Right lobe of liver (tissue), 6 donors: Measurements from ENCODE around the gene SNRNP25. TPM values are rescaled to one million over a fixed set of nuclear protein-coding genes. Genes with fewer than 3 reads are reported as not detected.

Experiments
- ATAC-seq, 4 donors: fragments of 200-7000 bp; cut with Tn5 transposase; one replicate each; pipeline ENCODE4 v1.9.1; 2020; ENCODE audit warnings: mild to moderate bottlenecking in 4 of 4, moderate library complexity in 4 of 4
- DNase-seq, 3 donors: peaks; one replicate each; pipeline ENCODE4 v3.0.0-alpha.2; 2020
- H3K27ac ChIP-seq, 3 donors: fragments of 200-600 bp; one replicate each; pipeline ENCODE4 v1.8.0; 2022
- H3K27me3 ChIP-seq, 2 donors: fragments of 200-600 bp; one replicate each; pipeline ENCODE4 v1.8.0; 2022
- H3K36me3 ChIP-seq, 4 donors: fragments of 200-600 bp; sonication (generic) in 1 of 4; one replicate each; pipeline versions ENCODE4 v1.5.1 to v1.8.0; 2017 to 2022; ENCODE audit warnings: control low read depth in 1 of 4
- H3K4me1 ChIP-seq, 4 donors: fragments of 200-600 bp; sonication (generic) in 1 of 4; one replicate each; pipeline versions ENCODE4 v1.5.1 to v1.8.0; 2017 to 2022; ENCODE audit warnings: control low read depth in 1 of 4
- H3K4me3 ChIP-seq, 3 donors: fragments of 200-600 bp; one replicate each; pipeline ENCODE4 v1.8.0; 2022
- H3K9me3 ChIP-seq, 4 donors: fragments of 200-600 bp; sonication (generic) in 1 of 4; one replicate each; pipeline versions ENCODE4 v1.5.1 to v1.8.0; 2017 to 2022; ENCODE audit warnings: control low read depth in 1 of 4
- CTCF ChIP-seq, 4 donors: fragments of 200-600 bp in 3 of 4; fragments of 450-650 bp in 1 of 4; IDR thresholded peaks; one replicate each; pipeline versions ENCODE4 v1.5.1 to v1.8.0; 2016 to 2022; ENCODE audit warnings: antibody characterized with exemption in 4 of 4, mild to moderate bottlenecking in 2 of 4
- POLR2A ChIP-seq: fragments of 450-650 bp; IDR thresholded peaks from one replicate; pipeline ENCODE4 v1.6.1; 2017; ENCODE audit warnings: antibody characterized with exemption, mild to moderate bottlenecking
- WGBS: methylation state at CpG from one replicate; pipeline ENCODE4 v1.1.6; 2018; ENCODE audit warnings: low coverage, low lambda C conversion rate; ENCODE audit not compliant: insufficient coverage; ENCODE audit errors: missing lambda C conversion rate; 5-methylcytosine and 5-hydroxymethylcytosine counted together
- intact Hi-C, 2 donors: fragments of 100-400 bp; cut with DNase I; formaldehyde crosslinking; loops; one replicate each; pipeline versions ENCODE4 v1.11.2 to v1.14.1; 2022
- microRNA-seq, 2 donors: library from miRNA; unstranded; fragments of <30 nt; microRNA quantifications; one replicate each; pipeline ENCODE4, GENCODE V29; 2019 to 2020
- small RNA-seq, 2 experiments: library from RNA; depleted of rRNA; stranded (forward); fragments of <200 nt; gene quantifications; one replicate each; pipeline ENCODE3, GENCODE V24; 2016
- total RNA-seq, 6 experiments: library from RNA; depleted of rRNA in 2 of 6; stranded (reverse); fragments of >200 nt in 2 of 6; fragmentation: NEBNext Ultra II Directional in 3 of 6; extraction: Animal tissue kit (Norgen Biotek cat#: 25700) in 3 of 6; gene quantifications; one replicate each; pipeline versions ENCODE4 v1.1.0 to v1.2.4, GENCODE V29; 2016 to 2023
- donor health status: DM: no; HTN: yes; CAD: no.
- donor health status: DM: no; HTN: no; CAD: no.
- donor health status: DM: no; HTN: no; CAD: no.
- donor health status: DM: no; HTN: yes; CAD: no.
- donor health status: DM: no; HTN: yes; CAD: no.

Gene SNRNP25
- total RNA-seq, 6 experiments from 2014 or later = 11.7 to 15.9 (median 14.8) TPM

- intact Hi-C loops = no loop called here
- H3K36me3 ChIP-seq = peaks cover 0 to 4% (median 0%) of the 10 kb centered on the region in 4 donors
These were observed 51.3 kb downstream of the SNRNP25 start for GRCh38 chr16:104928-105327.

GRCh38 chr16:105521-105920, 51.9 kb downstream of the SNRNP25 start:
- DNase-seq (no peak), ATAC-seq (no peak)
- peaks cover 0 to 8% (median 0%) of the 10 kb centered on the region in 4 donors for H3K36me3 ChIP-seq
- whole genome bisulfite sequencing = 79% methylated on average over 4 of the region's 6 CpGs
- intact Hi-C loops = no loop called here
- no peaks in the 10 kb centered on the region for H3K9me3 ChIP-seq
- no peaks in the 10 kb centered on the region for H3K27me3 ChIP-seq
- no peak overlapping the region for H3K27ac ChIP-seq
- peaks cover 0 to 25% (median 3%) of the 10 kb centered on the region in 4 donors for H3K4me1 ChIP-seq
- TF ChIP-seq POLR2A (no peak), CTCF (IDR thresholded peaks at IDR 0.05) (no peak)
- H3K4me3 ChIP-seq = no peak overlapping the region

More at GRCh38 chr16:104928-105327, 51.3 kb downstream of the SNRNP25 start:
- no peaks in the 10 kb centered on the region for H3K27me3 ChIP-seq
- H3K4me1 ChIP-seq = peaks cover 0 to 27% (median 3%) of the 10 kb centered on the region in 4 donors
- no peak overlapping the region for H3K4me3 ChIP-seq
- DNase-seq = no peak
- TF ChIP-seq CTCF (IDR thresholded peaks at IDR 0.05) = no peak
- no peak for TF ChIP-seq POLR2A
- ATAC-seq = no peak
- H3K9me3 ChIP-seq = no peaks in the 10 kb centered on the region
- no CpG with 5 or more reads among the region's 3 CpGs for WGBS
- H3K27ac ChIP-seq = peak overlapping the region in 1 of 3 donors; percentile 37

GRCh38 chr16:106623-107324, 53.1 kb downstream of the SNRNP25 start:
- no peak for DNase-seq
- 37% methylated on average over 3 of the region's 6 CpGs for WGBS
- H3K4me3 ChIP-seq = no peak overlapping the region
- peaks cover 0 to 12% (median 0%) of the 10 kb centered on the region in 4 donors for H3K36me3 ChIP-seq
- TF ChIP-seq CTCF (IDR thresholded peaks at IDR 0.05) (peak; percentile 68 to 86 (median 82)), POLR2A (no peak)
- H3K9me3 ChIP-seq = no peaks in the 10 kb centered on the region
- intact Hi-C loops = no loop called here
- H3K4me1 ChIP-seq = peaks cover 0 to 25% (median 3%) of the 10 kb centered on the region in 4 donors
- ATAC-seq = peak; percentile 72 to 79 (median 77)
- H3K27ac ChIP-seq = no peak overlapping the region
- no peaks in the 10 kb centered on the region for H3K27me3 ChIP-seq

Small RNAs within 50 kb of the gene (microRNA-seq; reads per million reads assigned to microRNA genes)
- gene MIR6859-4 = 0 reads per million in 2 donors

Small RNAs within 50 kb of the gene (small RNA-seq; reads per million reads assigned to genes)
- 0 reads per million in 2 experiments for gene MIR6859-4
- 0 reads per million in 2 experiments for gene Z69720.2

Other genes starting within 250 kb of the SNRNP25 start
- 1 to 10 TPM; 3.5 to 6.3 (median 4.3) TPM for gene POLR3K, start 220 bp upstream of the SNRNP25 start, total RNA-seq
- gene RHBDF1, start 18.8 kb downstream of the SNRNP25 start, total RNA-seq = 10 to 100 TPM in 1 of 6 experiments, 1 to 10 TPM in 5; 5.0 to 14.3 (median 7.1) TPM
- 10 to 100 TPM; 20.7 to 76.4 (median 26.9) TPM for gene MPG, start 24.4 kb downstream of the SNRNP25 start, total RNA-seq
- 10 to 100 TPM; 12.7 to 20.0 (median 13.9) TPM for gene NPRL3, start 84.8 kb downstream of the SNRNP25 start, total RNA-seq
- under 1 TPM in 1 of 6 experiments, not detected in 5; 0.81 TPM for gene HBZ, start 98.8 kb downstream of the SNRNP25 start, total RNA-seq
- 1 to 10 TPM in 4 of 6 experiments, not detected in 2; 1.1 to 8.4 (median 2.0) TPM for gene HBM, start 112.2 kb downstream of the SNRNP25 start, total RNA-seq
- gene HBA2, start 119.0 kb downstream of the SNRNP25 start, total RNA-seq = 100 to 1,000 TPM in 2 of 6 experiments, 10 to 100 TPM in 4; 17.8 to 522 (median 55.9) TPM
- 100 to 1,000 TPM in 3 of 6 experiments, 10 to 100 TPM in 1, 1 to 10 TPM in 2; 8.0 to 789 (median 84.3) TPM for gene HBA1, start 122.9 kb downstream of the SNRNP25 start, total RNA-seq
- gene HBQ1, start 126.6 kb downstream of the SNRNP25 start, total RNA-seq = under 1 TPM in 1 of 6 experiments, not detected in 5; 0.47 TPM
- gene LUC7L, start 175.6 kb downstream of the SNRNP25 start, total RNA-seq = 10 to 100 TPM; 18.9 to 30.2 (median 20.4) TPM
- gene FAM234A, start 181.0 kb downstream of the SNRNP25 start, total RNA-seq = 10 to 100 TPM; 31.7 to 64.8 (median 41.9) TPM
- 1 to 10 TPM in 1 of 6 experiments, under 1 TPM in 5; 0.37 to 1.3 (median 0.80) TPM for gene RGS11, start 222.1 kb downstream of the SNRNP25 start, total RNA-seq
- not detected for gene ARHGDIG, start 226.8 kb downstream of the SNRNP25 start, total RNA-seq
- gene PDIA2, start 229.3 kb downstream of the SNRNP25 start, total RNA-seq = not detected